SK-N-SH (cell line): ENCODE results near the gene PRAF2.

Source experiments
- CTCF ChIP-seq: fragments of 200-600 bp; sonication (generic); IDR thresholded peaks from 2 replicates; pipeline ENCODE4 v1.6.1; 2017; ENCODE audit warnings: antibody characterized with exemption, mild to moderate bottlenecking, moderate library complexity
- FOSL2 ChIP-seq: IDR thresholded peaks from 2 replicates; pipeline ENCODE4 v1.4.0; 2012; ENCODE audit warnings: low read depth, mild to moderate bottlenecking, moderate library complexity, borderline replicate concordance
- FOXJ3 ChIP-seq: sonication (generic); formaldehyde crosslinking; IDR thresholded peaks from 2 replicates; pipeline ENCODE4 v1.5.1; 2020; ENCODE audit warnings: mild to moderate bottlenecking, missing genetic modification reagents
- FOXM1 ChIP-seq: IDR thresholded peaks from 2 replicates; pipeline ENCODE4 v1.4.0; 2012; ENCODE audit warnings: low read depth, mild to moderate bottlenecking
- GATA2 ChIP-seq: sonication (generic); formaldehyde crosslinking; IDR thresholded peaks from 2 replicates; pipeline ENCODE4 v1.5.0; 2020; ENCODE audit warnings: mild to moderate bottlenecking, missing genetic modification reagents
- MAX ChIP-seq: IDR thresholded peaks from 2 replicates; pipeline ENCODE4 v1.4.0; 2012; ENCODE audit warnings: low read depth
- POLR2AphosphoS5 ChIP-seq: IDR thresholded peaks from 2 replicates; pipeline ENCODE4 v1.6.1; 2012; ENCODE audit warnings: low read depth, low read length
- RAD21 ChIP-seq: IDR thresholded peaks from 2 replicates; pipeline ENCODE4 v1.6.1; 2012; ENCODE audit warnings: mild to moderate bottlenecking, low read length
- REST ChIP-seq: IDR thresholded peaks from 2 replicates; pipeline ENCODE4 v1.6.1; 2012; ENCODE audit warnings: mild to moderate bottlenecking, low read depth, low read length, moderate library complexity
- TAF1 ChIP-seq: IDR thresholded peaks from 2 replicates; pipeline ENCODE4 v1.6.1; 2012; ENCODE audit warnings: low read depth, mild to moderate bottlenecking, low read length, moderate library complexity, borderline replicate concordance
- TEAD4 ChIP-seq: IDR thresholded peaks from 2 replicates; pipeline ENCODE4 v1.4.0; 2012; ENCODE audit warnings: mild to moderate bottlenecking, borderline replicate concordance; ENCODE audit not compliant: insufficient read depth
- USF2 ChIP-seq: fragments of 150-350 bp; IDR thresholded peaks from 2 replicates; pipeline ENCODE4 v1.6.1; 2017; ENCODE audit warnings: antibody characterized with exemption, low read length, low read depth, borderline replicate concordance
- YY1 ChIP-seq: IDR thresholded peaks from 2 replicates; pipeline ENCODE4 v1.4.0; 2012; ENCODE audit warnings: low read depth, mild to moderate bottlenecking

- no peak for TF ChIP-seq CTCF
- TF ChIP-seq MAX = no peak
- TF ChIP-seq FOXJ3 = no peak
- no peak for TF ChIP-seq REST
- TF ChIP-seq FOSL2 = no peak
- TF ChIP-seq GATA2 = no peak
- no peak for TF ChIP-seq POLR2AphosphoS5
- no peak for TF ChIP-seq USF2
- TF ChIP-seq TAF1 = no peak
- TF ChIP-seq RAD21 = no peak
- TF ChIP-seq YY1 = no peak
- no peak for TF ChIP-seq TEAD4
- TF ChIP-seq FOXM1 = no peak
Observed at GRCh38 chrX:49072712-49073095, 1.1 kb downstream of the PRAF2 start.
